Breast epithelium (tissue), 3 donors: Measurements from ENCODE around the gene BCL11B.

Experiments
- CTCF ChIP-seq, 3 donors: fragments of 450-650 bp; IDR thresholded peaks; one replicate each; pipeline ENCODE4 v1.5.1; 2016 to 2017; ENCODE audit warnings: antibody characterized with exemption in 3 of 3, mild to moderate bottlenecking in 3 of 3, moderate library complexity in 3 of 3
- POLR2A ChIP-seq: fragments of 450-650 bp; IDR thresholded peaks from one replicate; pipeline ENCODE4 v1.6.1; 2016; ENCODE audit warnings: antibody characterized with exemption, mild to moderate bottlenecking, moderate library complexity
- POLR2AphosphoS5 ChIP-seq, 3 donors: sonication (generic); formaldehyde crosslinking; IDR thresholded peaks; one replicate each; pipeline ENCODE4 v1.6.1; 2017; ENCODE audit warnings: antibody characterized with exemption in 3 of 3

DNA sequence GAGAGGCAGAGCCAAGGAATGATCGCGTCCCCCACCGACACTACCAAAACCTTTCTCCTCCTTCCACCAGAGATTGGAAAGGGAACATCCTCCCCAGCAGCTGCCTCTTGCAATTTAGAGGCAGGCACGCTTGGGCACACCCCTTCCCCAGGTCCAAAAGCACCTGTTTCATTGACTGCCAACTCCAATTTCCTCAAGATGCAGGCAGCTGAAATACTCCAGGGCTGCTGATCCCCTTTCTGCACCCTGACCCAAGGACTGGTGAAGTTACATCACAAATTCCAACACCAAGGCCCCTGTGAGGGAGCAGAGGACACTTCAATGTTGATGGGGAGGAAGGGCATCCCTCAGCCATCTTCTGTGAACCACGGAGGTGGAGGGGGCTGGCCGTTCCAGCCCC lies 33.8 kb downstream of the BCL11B start:
- TF ChIP-seq POLR2A: no peak
- no peak for TF ChIP-seq POLR2AphosphoS5 (IDR thresholded peaks at IDR 0.05)
- no peak for TF ChIP-seq CTCF (IDR thresholded peaks at IDR 0.05)
